Hepatocyte (in vitro differentiated cells): ENCODE measurements around the gene UGT1A4.

Experiments
- EZH2 ChIP-seq: fragments of 200-600 bp; sonication (generic); IDR thresholded peaks from 2 replicates; pipeline ENCODE4 v1.6.1; 2016; ENCODE audit warnings: antibody characterized with exemption, mild to moderate bottlenecking, borderline replicate concordance
- TF ChIP-seq, protein P1 (sequence below): fragments of 200-600 bp; sonication (generic); IDR thresholded peaks from 2 replicates; pipeline ENCODE4 v1.5.1; 2016; ENCODE audit warnings: antibody characterized with exemption, mild to moderate bottlenecking; ENCODE audit not compliant: poor library complexity

DNA sequence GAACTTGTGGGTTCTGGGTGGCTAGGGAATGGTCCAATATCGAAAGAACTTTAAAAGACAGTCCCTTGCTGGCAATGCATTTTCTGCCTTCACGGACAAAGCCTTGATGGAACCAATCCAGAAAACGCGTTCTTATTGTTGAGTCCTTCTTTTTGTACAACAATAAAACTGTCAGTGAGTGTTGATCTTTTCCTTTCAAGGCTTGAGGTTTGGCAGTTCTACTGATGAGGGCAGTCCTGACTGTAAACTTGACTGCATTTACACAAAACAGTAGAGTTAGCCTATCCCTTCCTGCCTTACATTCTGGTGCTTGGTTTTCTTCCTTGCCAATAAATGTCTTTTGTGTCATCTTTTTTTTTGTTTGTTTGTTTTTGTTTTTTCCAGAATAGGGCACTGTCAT lies 39.3 kb upstream of the UGT1A4 start:
- TF ChIP-seq, protein P1, sequence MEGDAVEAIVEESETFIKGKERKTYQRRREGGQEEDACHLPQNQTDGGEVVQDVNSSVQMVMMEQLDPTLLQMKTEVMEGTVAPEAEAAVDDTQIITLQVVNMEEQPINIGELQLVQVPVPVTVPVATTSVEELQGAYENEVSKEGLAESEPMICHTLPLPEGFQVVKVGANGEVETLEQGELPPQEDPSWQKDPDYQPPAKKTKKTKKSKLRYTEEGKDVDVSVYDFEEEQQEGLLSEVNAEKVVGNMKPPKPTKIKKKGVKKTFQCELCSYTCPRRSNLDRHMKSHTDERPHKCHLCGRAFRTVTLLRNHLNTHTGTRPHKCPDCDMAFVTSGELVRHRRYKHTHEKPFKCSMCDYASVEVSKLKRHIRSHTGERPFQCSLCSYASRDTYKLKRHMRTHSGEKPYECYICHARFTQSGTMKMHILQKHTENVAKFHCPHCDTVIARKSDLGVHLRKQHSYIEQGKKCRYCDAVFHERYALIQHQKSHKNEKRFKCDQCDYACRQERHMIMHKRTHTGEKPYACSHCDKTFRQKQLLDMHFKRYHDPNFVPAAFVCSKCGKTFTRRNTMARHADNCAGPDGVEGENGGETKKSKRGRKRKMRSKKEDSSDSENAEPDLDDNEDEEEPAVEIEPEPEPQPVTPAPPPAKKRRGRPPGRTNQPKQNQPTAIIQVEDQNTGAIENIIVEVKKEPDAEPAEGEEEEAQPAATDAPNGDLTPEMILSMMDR, result no peak
- TF ChIP-seq EZH2, result no peak
